K562 (cell line): ENCODE measurements around the gene ZFAND3. TPM values are rescaled to one million over a fixed set of nuclear protein-coding genes. Genes with fewer than 3 reads are reported as not detected.

ENCODE experiments used
- ATAC-seq: fragments of 200-7000 bp; cut with Tn5 transposase; 3 replicates; pipeline ENCODE4 v1.9.1; 2020; ENCODE audit warnings: moderate library complexity
- BruUV-seq: library from RNA; stranded (reverse); fragments of 400-500 nt; replicated peaks from 2 replicates; lab custom pipeline; 2021; lab: Mats Ljungman, UMichigan
- CTCF ChIA-PET: fragments of 300-600 bp; formaldehyde crosslinking; extraction: SDS; loops from one replicate; lab custom pipeline; 2021; ENCODE audit warnings: low intra/inter-chr PET ratio; lab: Yijun Ruan, JAX
- POLR2A ChIA-PET: fragments of 300-600, 350-650 bp; sonication (Branson Sonifier 250); formaldehyde crosslinking; extraction: SDS; loops from one replicate; lab custom pipeline; 2021; ENCODE audit warnings: antibody characterized with exemption, inconsistent platforms; lab: Yijun Ruan, JAX
- DNase-seq, 4 experiments: peaks; one replicate each; pipeline versions ENCODE4 v3.0.0 to v3.0.0-alpha.2; 2011 to 2018; ENCODE audit warnings: low spot score in 3 of 4, mixed read lengths in 3 of 4; ENCODE audit errors: extremely low read depth in 1 of 4
- FAIRE-seq: peaks from 2 replicates; lab custom pipeline; 2011; peaks lifted over from hg19 to GRCh38; lab: Jason Lieb, UNC
- H2AFZ ChIP-seq: 2 replicates; pipeline ENCODE4 v1.6.0; 2011; ENCODE audit warnings: low read depth, low read length, control low read depth, inconsistent platforms
- H3K27ac ChIP-seq: fragments of 200-600 bp; 3 replicates; pipeline ENCODE4 v1.8.0; 2011; ENCODE audit warnings: low read depth, mild to moderate bottlenecking, control low read depth, inconsistent platforms, low read length, moderate library complexity, mixed read lengths; ENCODE audit errors: extremely low read depth
- H3K27me3 ChIP-seq, 2 experiments: fragments of 300-600 bp in 1 of 2; 2 replicates in 1 of 2; 3 replicates in 1 of 2; pipeline versions ENCODE4 v1.6.0 to v1.8.0; 2011; ENCODE audit warnings: inconsistent platforms in 2 of 2, low read length in 2 of 2, mild to moderate bottlenecking in 1 of 2, mixed read lengths in 1 of 2, moderate library complexity in 1 of 2; ENCODE audit not compliant: control insufficient read depth in 2 of 2, insufficient read depth in 2 of 2
- H3K36me3 ChIP-seq: fragments of 300-600 bp; 3 replicates; pipeline ENCODE4 v1.8.0; 2011; ENCODE audit warnings: mild to moderate bottlenecking, low read length, inconsistent platforms; ENCODE audit not compliant: control insufficient read depth, insufficient read depth
- H3K4me1 ChIP-seq, 2 experiments: fragments of 200-600 bp in 1 of 2; replicated peaks in 1 of 2; 2 replicates in 1 of 2; 3 replicates in 1 of 2; pipeline versions ENCODE4 v1.5.1 to v1.8.0; 2011; ENCODE audit warnings: inconsistent platforms in 2 of 2, low read length in 2 of 2, mild to moderate bottlenecking in 1 of 2, mixed read lengths in 1 of 2, moderate library complexity in 1 of 2; ENCODE audit not compliant: control insufficient read depth in 2 of 2, insufficient read depth in 2 of 2
- H3K4me2 ChIP-seq: 2 replicates; pipeline ENCODE4 v1.6.1; 2011; ENCODE audit warnings: low read length, control low read depth, inconsistent platforms, mixed read lengths; ENCODE audit not compliant: insufficient read depth
- H3K4me3 ChIP-seq: fragments of 200-600 bp; sonication (generic), shearing (Covaris generic); 2 replicates; pipeline ENCODE4 v1.5.1; 2016; ENCODE audit warnings: control low read depth, inconsistent platforms
- H3K79me2 ChIP-seq: fragments of 200-600 bp; 3 replicates; pipeline ENCODE4 v1.8.0; 2011; ENCODE audit warnings: low read length, inconsistent platforms; ENCODE audit not compliant: control insufficient read depth, insufficient read depth
- H3K9ac ChIP-seq, 2 experiments: 2 replicates each; pipeline versions ENCODE4 v1.6.0 to v1.6.1; 2011; ENCODE audit warnings: low read depth in 2 of 2, low read length in 2 of 2, control low read depth in 1 of 2, inconsistent platforms in 1 of 2, mild to moderate bottlenecking in 1 of 2, mixed read lengths in 1 of 2; ENCODE audit not compliant: insufficient read depth in 1 of 2
- H3K9me1 ChIP-seq: one replicate; pipeline ENCODE4 v1.6.0; 2011; ENCODE audit warnings: inconsistent platforms, mild to moderate bottlenecking, low read length, moderate library complexity; ENCODE audit not compliant: control insufficient read depth, insufficient read depth
- H3K9me3 ChIP-seq: replicated peaks from 2 replicates; pipeline ENCODE4 v1.5.1; 2011; ENCODE audit warnings: low read depth, low read length, inconsistent platforms; ENCODE audit not compliant: control insufficient read depth, insufficient read depth
- H4K20me1 ChIP-seq: replicated peaks from 2 replicates; pipeline ENCODE4 v1.6.1; 2011; ENCODE audit warnings: low read length, inconsistent platforms, mixed read lengths; ENCODE audit not compliant: control insufficient read depth, insufficient read depth
- COPS2 ChIP-seq: fragments of 450-650 bp; conservative IDR thresholded peaks from 2 replicates; pipeline ENCODE4 v1.6.1; 2016; ENCODE audit warnings: mild to moderate bottlenecking, moderate library complexity
- EGR1 ChIP-seq: fragments of 450-650 bp; conservative IDR thresholded peaks from 2 replicates; pipeline ENCODE4 v1.6.1; 2017; ENCODE audit warnings: mild to moderate bottlenecking
- ELF4 ChIP-seq: fragments of 450-650 bp; formaldehyde crosslinking; IDR thresholded peaks from 2 replicates; pipeline ENCODE4 v1.4.0; 2022; ENCODE audit warnings: missing genetic modification characterization
- JUND ChIP-seq, 2 experiments: IDR thresholded peaks; 2 replicates in 1 of 2; 3 replicates in 1 of 2; pipeline ENCODE4 v1.6.1; 2011; ENCODE audit warnings: borderline replicate concordance in 2 of 2, low read depth in 2 of 2, low read length in 2 of 2, improper control_type of control experiment in 1 of 2, missing biosample characterization in 1 of 2, missing genetic modification characterization in 1 of 2, missing genetic modification reagents in 1 of 2
- MAFF ChIP-seq: IDR thresholded peaks from 2 replicates; pipeline ENCODE4 v1.6.1; 2012; ENCODE audit warnings: low read length, improper control_type of control experiment
- MAZ ChIP-seq, 2 experiments: fragments of 450-650 bp in 1 of 2; sonication (generic) in 1 of 2; formaldehyde crosslinking; IDR thresholded peaks in 1 of 2; conservative IDR thresholded peaks in 1 of 2; 2 replicates each; pipeline versions ENCODE4 v1.4.0 to v1.5.0; 2020; ENCODE audit warnings: mild to moderate bottlenecking in 1 of 2, missing genetic modification reagents in 1 of 2
- NCOA1 ChIP-seq: fragments of 450-650 bp; IDR thresholded peaks from 2 replicates; pipeline ENCODE4 v1.6.1; 2016; ENCODE audit warnings: low read depth
- SMAD2 ChIP-seq: fragments of 150-350 bp; IDR thresholded peaks from 2 replicates; pipeline ENCODE4 v1.6.1; 2014; ENCODE audit warnings: low read depth, mild to moderate bottlenecking, low read length
- SMAD4 ChIP-seq: fragments of 250-450 bp; sonication (Bioruptor Pico); conservative IDR thresholded peaks from 2 replicates; pipeline ENCODE4 v1.8.0; 2021; ENCODE audit warnings: inconsistent platforms, mild to moderate bottlenecking, moderate library complexity
- ZNF274 ChIP-seq: IDR thresholded peaks from 2 replicates; pipeline ENCODE4 v1.6.1; 2011; ENCODE audit warnings: low read depth, mild to moderate bottlenecking, low read length, moderate library complexity, borderline replicate concordance
- ZNF512 ChIP-seq: IDR thresholded peaks from 2 replicates; pipeline ENCODE4 v1.6.1; 2016; ENCODE audit warnings: missing genetic modification characterization, missing compliant biosample characterization
- ZNF584 ChIP-seq: fragments of 200-800 bp; sonication (Bioruptor generic); IDR thresholded peaks from 2 replicates; pipeline ENCODE4 v1.6.1; 2016; ENCODE audit warnings: low read depth, mild to moderate bottlenecking, missing genetic modification characterization, missing compliant biosample characterization
- ZNF644 ChIP-seq: fragments of 200-800 bp; sonication (Bioruptor generic); IDR thresholded peaks from 2 replicates; pipeline ENCODE4 v1.6.1; 2016; ENCODE audit warnings: low read depth, missing genetic modification characterization, missing compliant biosample characterization
- WGBS: fragments of 100-300 bp; shearing (Covaris generic); methylation state at CpG from one replicate; pipeline ENCODE4 v1.1.6; 2016; ENCODE audit warnings: low coverage, mixed read lengths; ENCODE audit not compliant: insufficient coverage; ENCODE audit errors: missing lambda C conversion rate; 5-methylcytosine and 5-hydroxymethylcytosine counted together
- in situ Hi-C: fragments of 300-500 bp; cut with MboI; formaldehyde crosslinking; loops from 4 replicates; pipeline ENCODE4 v1.15.0; 2018; ENCODE audit warnings: inconsistent platforms, mixed read lengths
- intact Hi-C: fragments of 100-400 bp; cut with micrococcal nuclease; formaldehyde crosslinking; loops from 2 replicates; pipeline ENCODE4 v1.14.2; 2022
- polyA plus RNA-seq, 8 experiments: library from polyadenylated mRNA; depleted of rRNA in 4 of 8; stranded (reverse) in 5 of 8; unstranded in 3 of 8; fragments of >200 nt; fragmentation: Nextera tagmentation in 2 of 8; fragmentation: Illumina TruSeq in 1 of 8; extraction: Ambion mirVana in 2 of 8; extraction: Trizol in 1 of 8; gene quantifications; 2 replicates each; pipeline versions ENCODE4 v1.2.1 to v1.2.3, GENCODE V29; 2011 to 2014; ENCODE audit warnings: inconsistent platforms in 1 of 8, missing spikeins in 1 of 8
- total RNA-seq, 7 experiments: library from RNA; depleted of rRNA in 6 of 7; stranded (reverse); fragments of >200 nt in 6 of 7; fragmentation: Illumina TruSeq in 2 of 7; extraction: Trizol in 2 of 7; gene quantifications; 2 replicates each; pipeline versions ENCODE4 v1.2.1 to v1.2.3, GENCODE V29; 2011 to 2021; ENCODE audit warnings: low replicate concordance in 1 of 7
- TF ChIP-seq, protein P1 (sequence below): sonication (generic); formaldehyde crosslinking; IDR thresholded peaks from 2 replicates; pipeline ENCODE4 v1.9.0; 2022; ENCODE audit warnings: mild to moderate bottlenecking, missing genetic modification reagents
- TF ChIP-seq, protein P2 (sequence below): fragments of 150-350 bp; IDR thresholded peaks from 2 replicates; pipeline ENCODE4 v1.6.1; 2014; ENCODE audit warnings: low read depth, mild to moderate bottlenecking, low read length, borderline replicate concordance

Gene ZFAND3
- total and polyA plus RNA-seq, 9 of the 15 experiments (the other 6 are each of a cell fraction or from before 2014, with no cell fraction given): 0.81 to 26.6 (median 11.8) TPM

- intact Hi-C loops: no loop called here
- H3K9me3 ChIP-seq: no peaks in the 10 kb centered on the region
- DNase-seq (no peak), FAIRE-seq (no peak), ATAC-seq (peak; percentile 73)
- 64% methylated on average over 6 of the region's 6 CpGs for WGBS
- peaks cover 2 to 15% of the 10 kb centered on the region in 2 experiments; a peak in 4 of 5 replicates for H3K4me1 ChIP-seq
- H4K20me1 ChIP-seq: peaks cover under 1% of the 10 kb centered on the region; the same call in 1 of the 2 replicates
- no TSS peak for BruUV-seq
- H2AFZ ChIP-seq: no peak overlapping the region
- in situ Hi-C loops: no loop called here
- no peaks in the 10 kb centered on the region for H3K36me3 ChIP-seq
- H3K79me2 ChIP-seq: peaks cover 61% of the 10 kb centered on the region
- no peaks in the 10 kb centered on the region for H3K27me3 ChIP-seq
- H3K4me2 ChIP-seq: no peak overlapping the region
- no peak overlapping the region for H3K27ac ChIP-seq
- ChIA-PET POLR2A (interaction anchor here (0.6 to 1.9 kb wide), 11 partner anchors 9 to 345 kb away, joined by 3 to 8 read pairs (median 3); partner anchors contain the start of gene ZFAND3), CTCF (no interaction called here)
- no peak overlapping the region for H3K4me3 ChIP-seq
- H3K9ac ChIP-seq: no peak overlapping the region
- H3K9me1 ChIP-seq: no peaks in the 10 kb centered on the region
- TF ChIP-seq SMAD4 (CRISPR knock-in tag) (peak; percentile 51), NCOA1 (no peak), SMAD2 (no peak), ZNF512 (tag) (no peak), MAFF (no peak), ZNF584 (CRISPR knock-in tag) (peak; percentile 80), MAZ (CRISPR knock-in tag; conservative IDR thresholded peaks at IDR 0.05 in 1 of 2, IDR thresholded peaks at IDR 0.05 in 1 of 2) (peak in 1 of 2 experiments; percentile 15; a peak in 1 of 4 replicates), ZNF644 (no peak; the same call in 1 of the 2 replicates), ELF4 (CRISPR knock-in tag) (no peak), EGR1 (no peak), ZNF274 (no peak), COPS2 (no peak), JUND (IDR thresholded peaks at IDR 0.05; ENCODE audit: borderline replicate concordance, low read depth, low read length) (peak; percentile 60), JUND (tag; IDR thresholded peaks at IDR 0.05; ENCODE audit: borderline replicate concordance, low read depth, low read length) (no peak)
- TF ChIP-seq, protein P1, sequence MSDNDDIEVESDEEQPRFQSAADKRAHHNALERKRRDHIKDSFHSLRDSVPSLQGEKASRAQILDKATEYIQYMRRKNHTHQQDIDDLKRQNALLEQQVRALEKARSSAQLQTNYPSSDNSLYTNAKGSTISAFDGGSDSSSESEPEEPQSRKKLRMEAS (CRISPR knock-in tag): no peak
- TF ChIP-seq, protein P2, sequence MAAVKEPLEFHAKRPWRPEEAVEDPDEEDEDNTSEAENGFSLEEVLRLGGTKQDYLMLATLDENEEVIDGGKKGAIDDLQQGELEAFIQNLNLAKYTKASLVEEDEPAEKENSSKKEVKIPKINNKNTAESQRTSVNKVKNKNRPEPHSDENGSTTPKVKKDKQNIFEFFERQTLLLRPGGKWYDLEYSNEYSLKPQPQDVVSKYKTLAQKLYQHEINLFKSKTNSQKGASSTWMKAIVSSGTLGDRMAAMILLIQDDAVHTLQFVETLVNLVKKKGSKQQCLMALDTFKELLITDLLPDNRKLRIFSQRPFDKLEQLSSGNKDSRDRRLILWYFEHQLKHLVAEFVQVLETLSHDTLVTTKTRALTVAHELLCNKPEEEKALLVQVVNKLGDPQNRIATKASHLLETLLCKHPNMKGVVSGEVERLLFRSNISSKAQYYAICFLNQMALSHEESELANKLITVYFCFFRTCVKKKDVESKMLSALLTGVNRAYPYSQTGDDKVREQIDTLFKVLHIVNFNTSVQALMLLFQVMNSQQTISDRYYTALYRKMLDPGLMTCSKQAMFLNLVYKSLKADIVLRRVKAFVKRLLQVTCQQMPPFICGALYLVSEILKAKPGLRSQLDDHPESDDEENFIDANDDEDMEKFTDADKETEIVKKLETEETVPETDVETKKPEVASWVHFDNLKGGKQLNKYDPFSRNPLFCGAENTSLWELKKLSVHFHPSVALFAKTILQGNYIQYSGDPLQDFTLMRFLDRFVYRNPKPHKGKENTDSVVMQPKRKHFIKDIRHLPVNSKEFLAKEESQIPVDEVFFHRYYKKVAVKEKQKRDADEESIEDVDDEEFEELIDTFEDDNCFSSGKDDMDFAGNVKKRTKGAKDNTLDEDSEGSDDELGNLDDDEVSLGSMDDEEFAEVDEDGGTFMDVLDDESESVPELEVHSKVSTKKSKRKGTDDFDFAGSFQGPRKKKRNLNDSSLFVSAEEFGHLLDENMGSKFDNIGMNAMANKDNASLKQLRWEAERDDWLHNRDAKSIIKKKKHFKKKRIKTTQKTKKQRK: no peak
Observed at GRCh38 chr6:37845026-37845911, 25.7 kb downstream of the ZFAND3 start.
